ENCODE data around the gene KRT79. TPM values are rescaled to one million over a fixed set of nuclear protein-coding genes. Genes with fewer than 3 reads are reported as not detected.

The KRT79 gene
- total RNA-seq, 1 donor from 2014 or later = 1.7 TPM

- no peaks in the 10 kb centered on the region for H3K9me3 ChIP-seq
- H3K27ac ChIP-seq = no peak overlapping the region
- H3K4me3 ChIP-seq = no peak overlapping the region
- TF ChIP-seq CTCF (IDR thresholded peaks at IDR 0.05) (no peak), POLR2A (IDR thresholded peaks at IDR 0.05) (no peak), POLR2AphosphoS5 (IDR thresholded peaks at IDR 0.05; ENCODE audit: insufficient read depth in 1 of 2, low read depth in 1 of 2) (no peak)
- H3K36me3 ChIP-seq = no peaks in the 10 kb centered on the region
- no peaks in the 10 kb centered on the region for H3K27me3 ChIP-seq
- DNase-seq (ENCODE audit: extremely low spot score in 2 of 2) = no peak
- H3K4me1 ChIP-seq = no peaks in the 10 kb centered on the region
- intact Hi-C loops (cut with DNase I) = no loop called here
These were observed 24.9 kb downstream of the KRT79 start for GRCh38 chr12:52809166-52809565.

- Histone ChIP-seq H3K4me1 (no peaks in the 10 kb centered on the region), H3K36me3 (no peaks in the 10 kb centered on the region), H3K27ac (no peak overlapping the region), H3K9me3 (no peaks in the 10 kb centered on the region), H3K4me3 (no peak overlapping the region), H3K27me3 (no peaks in the 10 kb centered on the region)
- intact Hi-C loops (cut with DNase I) = no loop called here
- DNase-seq (ENCODE audit: extremely low spot score in 2 of 2) = no peak
- no peak for TF ChIP-seq POLR2A (IDR thresholded peaks at IDR 0.05)
- TF ChIP-seq POLR2AphosphoS5 (IDR thresholded peaks at IDR 0.05; ENCODE audit: insufficient read depth in 1 of 2, low read depth in 1 of 2) = no peak
- TF ChIP-seq CTCF (IDR thresholded peaks at IDR 0.05) = no peak
These were observed 25.4 kb downstream of the KRT79 start for GRCh38 chr12:52808573-52809160.

GRCh38 chr12:52807544-52808470 is 26.3 kb downstream of the KRT79 start:
- TF ChIP-seq POLR2A (IDR thresholded peaks at IDR 0.05) = no peak
- no peak for TF ChIP-seq CTCF (IDR thresholded peaks at IDR 0.05)
- no peak for TF ChIP-seq POLR2AphosphoS5 (IDR thresholded peaks at IDR 0.05; ENCODE audit: insufficient read depth in 1 of 2, low read depth in 1 of 2)
- DNase-seq (ENCODE audit: extremely low spot score in 2 of 2) = no peak
- intact Hi-C loops (cut with DNase I) = no loop called here
- H3K4me3 ChIP-seq = no peak overlapping the region
- no peaks in the 10 kb centered on the region for H3K36me3 ChIP-seq
- no peaks in the 10 kb centered on the region for H3K27me3 ChIP-seq
- H3K9me3 ChIP-seq = no peaks in the 10 kb centered on the region
- no peaks in the 10 kb centered on the region for H3K4me1 ChIP-seq
- H3K27ac ChIP-seq = no peak overlapping the region

GRCh38 chr12:52806821-52807543 is 27.1 kb downstream of the KRT79 start:
- intact Hi-C loops (cut with DNase I) = no loop called here
- H3K27me3 ChIP-seq = no peaks in the 10 kb centered on the region
- no peak overlapping the region for H3K27ac ChIP-seq

More at GRCh38 chr12:52806821-52807543, 27.1 kb downstream of the KRT79 start:
- DNase-seq (ENCODE audit: extremely low spot score in 2 of 2) = no peak
- H3K9me3 ChIP-seq = no peaks in the 10 kb centered on the region
- H3K4me3 ChIP-seq = no peak overlapping the region
- H3K36me3 ChIP-seq = no peaks in the 10 kb centered on the region
- no peaks in the 10 kb centered on the region for H3K4me1 ChIP-seq
- no peak for TF ChIP-seq POLR2AphosphoS5 (IDR thresholded peaks at IDR 0.05; ENCODE audit: insufficient read depth in 1 of 2, low read depth in 1 of 2)
- TF ChIP-seq CTCF (IDR thresholded peaks at IDR 0.05) = no peak
- no peak for TF ChIP-seq POLR2A (IDR thresholded peaks at IDR 0.05)

All from vagina (tissue), 2 donors.